Keratinocyte (primary cell): ENCODE results near the gene ZNF19. TPM values are rescaled to one million over a fixed set of nuclear protein-coding genes. Genes with fewer than 3 reads are reported as not detected.
A peak's percentile ranks its signal among the peaks of the same experiment; 100 is the strongest.

Experiments
- DNase-seq: peaks from one replicate; pipeline ENCODE4 v3.0.0-alpha.2; 2011; ENCODE audit warnings: low read depth, missing footprints, low spot score
- FAIRE-seq: peaks from 2 replicates; lab custom pipeline; 2011; peaks lifted over from hg19 to GRCh38; lab: Jason Lieb, UNC
- H2AFZ ChIP-seq: 2 replicates; pipeline ENCODE4 v1.6.0; 2012; ENCODE audit warnings: low read length, control low read depth, inconsistent platforms; ENCODE audit not compliant: control insufficient read depth
- H3K27ac ChIP-seq: 2 replicates; pipeline ENCODE4 v1.5.1; 2011; ENCODE audit warnings: low read length; ENCODE audit not compliant: control insufficient read depth, insufficient read depth
- H3K27me3 ChIP-seq: 3 replicates; pipeline ENCODE4 v1.6.0; 2011; ENCODE audit warnings: low read length; ENCODE audit not compliant: control insufficient read depth, insufficient read depth; ENCODE audit errors: extremely low read depth
- H3K36me3 ChIP-seq, 2 experiments: 2 replicates in 1 of 2; 3 replicates in 1 of 2; pipeline ENCODE4 v1.5.1; 2011; ENCODE audit warnings: low read length in 2 of 2, mild to moderate bottlenecking in 1 of 2; ENCODE audit not compliant: control insufficient read depth in 2 of 2, insufficient read depth in 2 of 2; ENCODE audit errors: extremely low read depth in 1 of 2
- H3K4me1 ChIP-seq: 3 replicates; pipeline ENCODE4 v1.5.1; 2011; ENCODE audit warnings: low read length; ENCODE audit not compliant: control insufficient read depth, insufficient read depth; ENCODE audit errors: extremely low read depth
- H3K4me2 ChIP-seq: 3 replicates; pipeline ENCODE4 v1.6.0; 2011; ENCODE audit warnings: low read depth, low read length; ENCODE audit not compliant: control insufficient read depth, insufficient read depth; ENCODE audit errors: extremely low read depth
- H3K4me3 ChIP-seq, 3 experiments: fragments of 200-600 bp in 1 of 3; sonication (generic) in 1 of 3; 2 replicates in 2 of 3; 3 replicates in 1 of 3; pipeline ENCODE4 v1.5.1; 2011 to 2016; ENCODE audit warnings: low read length in 3 of 3, mild to moderate bottlenecking in 3 of 3, control low read depth in 2 of 3, inconsistent platforms in 1 of 3, low read depth in 1 of 3, mixed read lengths in 1 of 3, mixed run types in 1 of 3, moderate library complexity in 1 of 3; ENCODE audit not compliant: control insufficient read depth in 2 of 3, insufficient read depth in 2 of 3; ENCODE audit errors: extremely low read depth in 1 of 3
- H3K79me2 ChIP-seq: 2 replicates; pipeline ENCODE4 v1.6.0; 2012; ENCODE audit warnings: low read length; ENCODE audit not compliant: control insufficient read depth, insufficient read depth
- H3K9ac ChIP-seq: 3 replicates; pipeline ENCODE4 v1.6.0; 2011; ENCODE audit warnings: low read length; ENCODE audit not compliant: control insufficient read depth, insufficient read depth; ENCODE audit errors: extremely low read depth
- H3K9me1 ChIP-seq: 3 replicates; pipeline ENCODE4 v1.6.0; 2011; ENCODE audit warnings: low read length; ENCODE audit not compliant: control insufficient read depth, insufficient read depth; ENCODE audit errors: extremely low read depth
- H3K9me3 ChIP-seq: 2 replicates; pipeline ENCODE4 v1.5.1; 2012; ENCODE audit warnings: low read depth, low read length; ENCODE audit not compliant: control insufficient read depth
- H4K20me1 ChIP-seq: 3 replicates; pipeline ENCODE4 v1.6.0; 2011; ENCODE audit warnings: low read length; ENCODE audit not compliant: control insufficient read depth, insufficient read depth; ENCODE audit errors: extremely low read depth
- EZH2 ChIP-seq: IDR thresholded peaks from one replicate; pipeline ENCODE4 v1.6.1; 2012; ENCODE audit warnings: inconsistent platforms, mild to moderate bottlenecking, low read length, moderate library complexity
- dilution Hi-C: fragments of 300-500 bp; cut with MboI; formaldehyde crosslinking; loops from one replicate; pipeline ENCODE4 v1.7.0; 2020; ENCODE audit warnings: low sequenced_read_pairs; ENCODE audit not compliant: extremely low pct_ligation_motif_present
- polyA plus RNA-seq, 5 experiments: library from polyadenylated mRNA; depleted of rRNA in 3 of 5; stranded (reverse) in 3 of 5; stranded (forward) in 1 of 5; unstranded in 1 of 5; fragments of >200 nt; gene quantifications; 1 replicate in 1 of 5; 2 replicates in 3 of 5; 3 replicates in 1 of 5; pipeline versions ENCODE4 v1.2.1 to v1.2.3, GENCODE V29; 2011 to 2012; ENCODE audit warnings: missing spikeins in 2 of 5, low read depth in 1 of 5, low replicate concordance in 1 of 5
- TF ChIP-seq, protein P1 (sequence below), 3 experiments: IDR thresholded peaks in 1 of 3; conservative IDR thresholded peaks in 1 of 3; optimal IDR thresholded peaks in 1 of 3; 2 replicates in 2 of 3; 3 replicates in 1 of 3; pipeline versions ENCODE3 to v1.5.1; 2011; ENCODE audit warnings: low read length in 3 of 3, mild to moderate bottlenecking in 3 of 3, moderate library complexity in 2 of 3, control low read depth in 1 of 3, inconsistent platforms in 1 of 3; ENCODE audit not compliant: insufficient read depth in 2 of 3; ENCODE audit errors: extremely low read depth in 1 of 3

Gene ZNF19
- polyA plus RNA-seq, 1 donor (not counting 4 experiments of a cell fraction or from before 2014, with no cell fraction given): 1.7 TPM

DNA sequence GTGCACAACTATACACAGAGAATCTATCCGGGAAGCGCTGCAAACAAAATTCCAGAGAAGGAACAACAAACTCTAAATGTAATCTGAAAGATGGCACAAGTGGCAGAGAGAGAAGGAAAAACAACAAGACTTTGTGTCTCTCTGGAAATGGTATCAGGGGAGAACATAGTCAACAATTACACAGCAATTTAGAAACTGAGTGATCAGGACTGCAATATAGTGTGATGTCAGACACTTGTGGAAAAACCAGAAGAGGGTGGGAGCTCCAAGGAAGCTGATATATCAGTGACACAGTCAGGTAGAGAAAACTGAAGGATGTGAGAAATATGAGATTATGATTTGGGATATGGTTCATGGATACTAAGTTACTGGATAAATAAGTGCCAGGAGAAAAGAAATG, 8.2 kb downstream of the ZNF19 start:
- TF ChIP-seq, protein P1, sequence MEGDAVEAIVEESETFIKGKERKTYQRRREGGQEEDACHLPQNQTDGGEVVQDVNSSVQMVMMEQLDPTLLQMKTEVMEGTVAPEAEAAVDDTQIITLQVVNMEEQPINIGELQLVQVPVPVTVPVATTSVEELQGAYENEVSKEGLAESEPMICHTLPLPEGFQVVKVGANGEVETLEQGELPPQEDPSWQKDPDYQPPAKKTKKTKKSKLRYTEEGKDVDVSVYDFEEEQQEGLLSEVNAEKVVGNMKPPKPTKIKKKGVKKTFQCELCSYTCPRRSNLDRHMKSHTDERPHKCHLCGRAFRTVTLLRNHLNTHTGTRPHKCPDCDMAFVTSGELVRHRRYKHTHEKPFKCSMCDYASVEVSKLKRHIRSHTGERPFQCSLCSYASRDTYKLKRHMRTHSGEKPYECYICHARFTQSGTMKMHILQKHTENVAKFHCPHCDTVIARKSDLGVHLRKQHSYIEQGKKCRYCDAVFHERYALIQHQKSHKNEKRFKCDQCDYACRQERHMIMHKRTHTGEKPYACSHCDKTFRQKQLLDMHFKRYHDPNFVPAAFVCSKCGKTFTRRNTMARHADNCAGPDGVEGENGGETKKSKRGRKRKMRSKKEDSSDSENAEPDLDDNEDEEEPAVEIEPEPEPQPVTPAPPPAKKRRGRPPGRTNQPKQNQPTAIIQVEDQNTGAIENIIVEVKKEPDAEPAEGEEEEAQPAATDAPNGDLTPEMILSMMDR (optimal IDR thresholded peaks at IDR 0.05 in 1 of 3, IDR thresholded peaks at IDR 0.05 in 1 of 3, conservative IDR thresholded peaks at IDR 0.05 in 1 of 3; ENCODE audit: extremely low read depth in 1 of 3, insufficient read depth in 2 of 3, low read length in 3 of 3): no peak
- no peak for TF ChIP-seq EZH2
- Histone ChIP-seq H2AFZ (no peak overlapping the region), H3K4me2 (no peak overlapping the region), H3K4me3 (no peak overlapping the region), H3K27ac (no peak overlapping the region), H3K36me3 (peaks cover 2 to 3% of the 10 kb centered on the region in 2 experiments), H3K9me1 (no peaks in the 10 kb centered on the region), H3K9me3 (no peaks in the 10 kb centered on the region), H3K79me2 (no peaks in the 10 kb centered on the region), H3K27me3 (no peaks in the 10 kb centered on the region), H3K9ac (no peak overlapping the region), H4K20me1 (no peaks in the 10 kb centered on the region), H3K4me1 (peaks cover 5% of the 10 kb centered on the region)
- DNase-seq: no peak
- no peak for FAIRE-seq
- dilution Hi-C loops: no loop called here

GRCh38 chr16:71479420-71479819, 9.7 kb downstream of the ZNF19 start:
- Histone ChIP-seq H2AFZ (no peak overlapping the region), H3K9ac (no peak overlapping the region), H3K4me3 (no peak overlapping the region), H3K4me1 (peaks cover 16% of the 10 kb centered on the region), H3K9me1 (no peaks in the 10 kb centered on the region), H3K9me3 (peaks cover 5% of the 10 kb centered on the region), H3K79me2 (no peaks in the 10 kb centered on the region), H3K36me3 (peaks cover 5 to 7% of the 10 kb centered on the region in 2 experiments), H3K27ac (no peak overlapping the region), H3K27me3 (no peaks in the 10 kb centered on the region), H3K4me2 (no peak overlapping the region), H4K20me1 (no peaks in the 10 kb centered on the region)
- no peak for TF ChIP-seq EZH2
- TF ChIP-seq, protein P1 (optimal IDR thresholded peaks at IDR 0.05 in 1 of 3, IDR thresholded peaks at IDR 0.05 in 1 of 3, conservative IDR thresholded peaks at IDR 0.05 in 1 of 3; ENCODE audit: extremely low read depth in 1 of 3, insufficient read depth in 2 of 3, low read length in 3 of 3): peak; percentile 55 to 69 (median 57)
- FAIRE-seq: no peak
- dilution Hi-C loops: no loop called here
- no peak for DNase-seq
